AG09319 (cell line): ENCODE data around the gene KRTAP5-5.
"Not testable (repeated sequence)": the region's sequence is repeated elsewhere in the genome, so short reads cannot be mapped to it uniquely, and the experiment has no call there.

Experiments
- DNase-seq: peaks from one replicate; pipeline ENCODE4 v3.0.0-alpha.2; 2010; ENCODE audit warnings: low read depth; ENCODE audit errors: extremely low read depth
- TF ChIP-seq, protein P1 (sequence below): IDR thresholded peaks from 2 replicates; pipeline ENCODE4 v1.5.1; 2011; ENCODE audit warnings: low read depth, mild to moderate bottlenecking, inconsistent platforms, low read length, moderate library complexity

KRTAP5-5 gene

DNA sequence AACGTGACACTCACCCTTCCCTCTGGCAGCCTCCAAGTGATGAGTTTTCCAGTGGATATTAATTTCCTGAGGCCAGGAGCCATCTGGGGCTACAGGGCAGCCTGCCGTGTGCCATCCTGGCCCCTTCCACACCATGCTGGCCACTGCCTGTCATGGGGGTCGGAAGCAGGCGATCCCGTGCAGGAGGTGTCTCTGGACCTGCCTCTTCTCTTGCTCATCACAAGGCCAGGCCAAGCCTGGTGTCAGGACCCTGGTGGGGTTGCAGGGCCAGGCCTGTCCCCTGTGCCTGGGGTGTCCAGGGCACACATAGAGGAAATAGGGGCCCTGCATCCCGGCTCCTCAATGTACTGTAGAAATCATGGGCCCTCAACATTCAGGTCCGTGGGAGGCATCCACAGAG, 24.9 kb upstream of the KRTAP5-5 start:
- TF ChIP-seq, protein P1, sequence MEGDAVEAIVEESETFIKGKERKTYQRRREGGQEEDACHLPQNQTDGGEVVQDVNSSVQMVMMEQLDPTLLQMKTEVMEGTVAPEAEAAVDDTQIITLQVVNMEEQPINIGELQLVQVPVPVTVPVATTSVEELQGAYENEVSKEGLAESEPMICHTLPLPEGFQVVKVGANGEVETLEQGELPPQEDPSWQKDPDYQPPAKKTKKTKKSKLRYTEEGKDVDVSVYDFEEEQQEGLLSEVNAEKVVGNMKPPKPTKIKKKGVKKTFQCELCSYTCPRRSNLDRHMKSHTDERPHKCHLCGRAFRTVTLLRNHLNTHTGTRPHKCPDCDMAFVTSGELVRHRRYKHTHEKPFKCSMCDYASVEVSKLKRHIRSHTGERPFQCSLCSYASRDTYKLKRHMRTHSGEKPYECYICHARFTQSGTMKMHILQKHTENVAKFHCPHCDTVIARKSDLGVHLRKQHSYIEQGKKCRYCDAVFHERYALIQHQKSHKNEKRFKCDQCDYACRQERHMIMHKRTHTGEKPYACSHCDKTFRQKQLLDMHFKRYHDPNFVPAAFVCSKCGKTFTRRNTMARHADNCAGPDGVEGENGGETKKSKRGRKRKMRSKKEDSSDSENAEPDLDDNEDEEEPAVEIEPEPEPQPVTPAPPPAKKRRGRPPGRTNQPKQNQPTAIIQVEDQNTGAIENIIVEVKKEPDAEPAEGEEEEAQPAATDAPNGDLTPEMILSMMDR, result no peak
- no peak for DNase-seq

DNA sequence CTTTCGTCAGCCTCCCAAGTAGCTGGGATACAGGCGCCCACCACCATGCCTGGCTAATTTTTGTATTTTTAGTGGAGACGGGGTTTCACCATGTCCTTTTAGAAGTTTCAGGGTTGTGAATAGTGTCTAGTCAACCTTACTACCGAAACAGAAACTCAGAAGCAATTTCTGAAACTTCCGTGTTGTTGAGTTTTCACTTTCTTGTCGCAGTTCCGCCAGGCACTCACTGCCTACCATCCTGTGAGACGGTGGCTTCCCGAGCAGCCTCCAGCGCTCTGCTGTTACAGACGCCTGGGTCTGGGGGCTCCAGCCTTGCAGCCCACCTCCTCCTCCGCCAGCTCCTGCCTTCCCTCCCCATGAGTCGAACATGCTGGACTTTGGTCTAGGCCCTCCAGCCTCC, 23.7 kb upstream of the KRTAP5-5 start:
- not testable (repeated sequence) for DNase-seq

DNA sequence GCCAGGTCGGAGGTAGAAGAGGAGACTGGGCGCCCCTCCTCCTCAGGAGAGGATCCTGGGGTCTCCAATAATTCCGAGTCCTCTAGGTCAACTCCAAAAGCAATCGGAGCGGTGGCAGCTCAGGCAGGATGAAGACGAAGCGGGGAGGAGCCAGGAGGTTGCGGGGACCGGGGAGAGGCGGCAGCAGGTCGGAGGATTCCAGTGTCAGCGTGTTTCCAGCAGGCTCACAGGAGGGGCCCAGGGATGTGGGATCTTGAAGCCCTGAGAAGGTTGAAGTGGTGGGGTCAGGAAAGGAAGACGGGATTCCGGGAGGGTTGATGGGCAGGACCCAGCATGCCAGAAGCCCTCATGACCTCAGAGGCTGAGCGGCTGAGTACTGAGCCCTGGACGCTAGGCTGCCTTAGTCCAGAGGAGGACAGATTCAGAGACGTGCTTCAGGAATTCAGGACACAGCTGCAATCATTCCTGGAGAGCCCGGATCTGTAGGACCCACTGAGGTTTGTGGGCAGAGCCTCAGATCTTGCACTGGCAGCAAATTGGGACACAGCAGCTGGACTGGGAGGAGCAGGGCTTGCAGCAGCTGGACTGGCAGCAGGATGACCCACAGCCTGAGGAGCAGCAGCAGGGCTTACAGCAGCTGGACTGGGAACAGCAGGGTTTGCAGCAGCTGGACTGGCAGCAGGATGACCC, 22.3 kb upstream of the KRTAP5-5 start:
- DNase-seq, result not testable (repeated sequence)

DNA sequence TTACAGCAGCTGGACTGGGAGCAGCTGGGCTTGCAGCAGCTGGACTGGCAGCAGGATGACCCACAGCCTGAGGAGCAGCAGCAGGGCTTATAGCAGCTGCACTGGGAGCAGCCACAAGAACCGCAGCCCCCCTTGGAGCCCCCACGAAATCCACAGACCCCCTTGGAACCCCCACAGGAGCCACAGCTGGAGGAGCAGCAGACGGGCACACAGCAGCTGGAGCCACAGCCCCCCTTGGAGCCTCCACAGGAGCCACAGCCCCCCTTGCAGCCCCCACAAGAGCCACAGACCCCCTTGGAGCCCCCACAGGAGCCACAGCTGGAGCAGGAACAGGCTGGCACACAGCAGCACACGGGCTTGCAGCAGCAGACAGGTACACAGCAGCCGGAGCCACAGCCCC, 21.7 kb upstream of the KRTAP5-5 start:
- DNase-seq, result not testable (repeated sequence)

DNA sequence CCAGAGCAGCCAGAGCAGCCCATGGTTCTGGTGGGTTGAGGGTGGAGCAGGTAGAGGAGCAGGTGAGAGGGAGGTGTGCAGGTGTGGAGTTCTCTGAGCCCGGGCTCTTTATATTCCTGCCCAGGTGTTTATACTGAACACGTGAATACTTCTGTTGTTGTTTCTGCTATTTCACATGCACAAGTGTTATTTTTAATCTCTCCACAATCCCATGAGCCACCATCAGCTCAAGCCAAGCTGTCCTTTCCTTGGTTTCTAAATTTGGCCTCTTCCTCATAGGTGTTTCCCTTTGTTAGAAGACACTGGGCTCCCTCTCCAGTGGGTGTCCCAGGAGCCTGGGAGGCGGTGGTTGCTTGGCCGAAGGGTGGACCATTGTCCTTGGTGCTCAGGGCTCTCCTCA, 21.2 kb upstream of the KRTAP5-5 start, which contains the start of gene KRTAP5-3:
KRTAP5-3 (minus strand) TSS at position 101 of the 400 bp plus-strand sequence; CDS start at position 23, 78 bp downstream.
- TF ChIP-seq, protein P1, result no peak
- DNase-seq, result no peak

DNA sequence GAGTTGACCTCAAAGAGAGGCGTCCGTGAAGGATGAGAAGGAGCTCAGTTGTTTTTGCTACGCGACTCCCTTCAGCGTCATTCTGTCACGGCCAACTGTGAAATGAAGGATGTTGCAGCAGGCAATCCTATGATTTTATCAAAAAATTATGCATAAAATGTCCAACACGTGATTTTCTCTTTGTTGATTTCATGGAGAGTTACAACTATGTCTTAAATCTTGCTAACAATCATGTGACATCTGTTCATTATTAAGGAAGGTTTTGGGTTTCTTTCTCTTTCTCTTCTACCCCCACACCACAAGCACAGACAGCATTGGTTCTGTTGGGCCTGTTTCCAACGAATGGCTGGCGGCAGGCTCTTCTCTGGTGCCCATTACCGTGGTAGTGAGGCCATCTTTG, 11.3 kb upstream of the KRTAP5-5 start:
- DNase-seq, result peak; percentile 34

DNA sequence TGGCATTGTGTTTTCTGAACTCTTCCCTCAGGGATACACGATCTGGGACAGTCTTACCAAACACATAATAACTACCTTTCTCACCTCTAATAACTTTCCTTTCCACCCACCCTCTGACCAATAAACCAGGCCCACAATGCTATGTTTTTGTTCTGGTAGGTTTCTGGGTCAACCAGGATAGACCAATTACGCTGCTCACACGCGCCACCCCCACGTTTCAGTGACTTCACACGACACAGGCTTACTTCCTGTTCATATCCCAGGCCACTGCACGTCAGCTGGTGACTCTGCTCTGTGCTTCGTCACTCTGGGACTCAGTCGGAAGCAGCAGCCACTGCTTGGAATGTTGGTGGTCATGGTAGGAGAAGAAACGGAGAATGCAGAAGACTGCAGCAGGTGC, 10.1 kb upstream of the KRTAP5-5 start:
- TF ChIP-seq, protein P1, result no peak
- no peak for DNase-seq

More for the DNA sequence above, 11.3 kb upstream of the KRTAP5-5 start:
- TF ChIP-seq, protein P1, result no peak

DNA sequence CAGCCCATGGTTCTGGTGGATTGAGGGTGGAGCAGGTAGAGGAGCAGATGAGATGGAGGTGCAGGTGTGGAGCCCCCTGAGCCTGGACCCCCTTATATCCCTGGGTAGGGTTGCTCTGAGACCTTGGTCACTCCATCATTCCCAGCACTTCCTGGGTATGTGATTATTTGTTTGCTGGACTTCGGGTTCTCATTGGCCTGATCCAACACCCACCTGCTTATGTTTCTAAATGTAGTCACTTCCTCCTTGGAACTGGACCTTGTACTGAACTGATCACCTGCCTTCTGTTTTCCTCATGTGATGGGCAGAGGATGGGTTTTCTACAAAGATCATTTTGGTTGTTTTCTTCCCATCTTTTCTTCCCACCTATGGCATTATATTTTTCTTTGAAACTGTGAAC, 7.5 kb upstream of the KRTAP5-5 start, which contains the start of gene KRTAP5-4:
KRTAP5-4 (minus strand) TSS at position 53 of the 400 bp plus-strand sequence; CDS start at position 8, 45 bp downstream.
- DNase-seq, result no peak
- TF ChIP-seq, protein P1, result no peak

DNA sequence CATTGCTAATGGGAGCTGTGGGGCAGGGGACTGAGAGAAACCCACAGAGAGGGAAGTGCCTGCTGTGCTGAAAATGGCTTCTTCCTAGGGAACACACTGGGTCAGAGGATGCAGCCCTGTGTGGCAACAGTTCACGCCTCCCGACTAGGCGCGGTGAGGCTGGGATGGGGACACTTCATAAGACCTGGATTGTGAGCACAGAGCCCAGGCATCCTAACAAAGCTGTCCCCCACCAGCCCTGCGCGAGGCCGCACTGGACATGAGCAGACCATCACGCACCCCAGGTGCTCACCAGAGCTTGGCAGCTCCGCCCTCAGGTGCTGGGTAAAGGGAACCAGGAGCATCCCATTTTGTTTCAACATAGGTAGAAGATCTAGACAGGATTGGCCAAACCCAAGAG, 5.9 kb upstream of the KRTAP5-5 start:
- TF ChIP-seq, protein P1, result no peak

More for the DNA sequence above, 5.9 kb upstream of the KRTAP5-5 start:
- DNase-seq, result no peak
